Liver (tissue), 10 donors: Measurements from ENCODE around the gene PCDHA1. TPM values are rescaled to one million over a fixed set of nuclear protein-coding genes. Genes with fewer than 3 reads are reported as not detected.
A peak's percentile ranks its signal among the peaks of the same experiment; 100 is the strongest.

Source experiments
- DNase-seq: peaks from one replicate; pipeline ENCODE4 v3.0.0-alpha.2; 2017; ENCODE audit warnings: low spot score
- H3K27ac ChIP-seq, 2 donors: one replicate each; pipeline ENCODE4 v1.7.0; 2013; ENCODE audit warnings: inconsistent platforms in 2 of 2, low read length in 2 of 2, control low read depth in 1 of 2, low read depth in 1 of 2, mild to moderate bottlenecking in 1 of 2
- H3K27me3 ChIP-seq, 4 donors: one replicate each; pipeline versions ENCODE4 v1.6.1 to v1.7.0; 2013; ENCODE audit warnings: low read length in 3 of 4, inconsistent platforms in 1 of 4, mild to moderate bottlenecking in 1 of 4, moderate library complexity in 1 of 4; ENCODE audit not compliant: control insufficient read depth in 4 of 4, insufficient read depth in 4 of 4
- H3K36me3 ChIP-seq, 4 donors: one replicate each; pipeline versions ENCODE4 v1.6.1 to v1.7.0; 2013; ENCODE audit warnings: low read length in 3 of 4, mild to moderate bottlenecking in 3 of 4, low read depth in 1 of 4, moderate library complexity in 1 of 4; ENCODE audit not compliant: control insufficient read depth in 4 of 4, insufficient read depth in 3 of 4
- H3K4me1 ChIP-seq, 4 donors: one replicate each; pipeline versions ENCODE4 v1.6.1 to v1.7.0; 2013; ENCODE audit warnings: low read length in 3 of 4, mild to moderate bottlenecking in 3 of 4, moderate library complexity in 1 of 4; ENCODE audit not compliant: control insufficient read depth in 4 of 4, insufficient read depth in 4 of 4
- H3K4me3 ChIP-seq, 3 donors: one replicate each; pipeline versions ENCODE4 v1.6.1 to v1.7.0; 2013; ENCODE audit warnings: low read length in 3 of 3, control low read depth in 1 of 3, low read depth in 1 of 3, mild to moderate bottlenecking in 1 of 3
- H3K9ac ChIP-seq, 2 donors: one replicate each; pipeline ENCODE4 v1.7.0; 2013; ENCODE audit warnings: low read length in 2 of 2, mild to moderate bottlenecking in 2 of 2, moderate library complexity in 2 of 2, control low read depth in 1 of 2, low read depth in 1 of 2
- H3K9me3 ChIP-seq, 4 donors: one replicate each; pipeline versions ENCODE4 v1.6.1 to v1.7.0; 2013; ENCODE audit warnings: low read length in 3 of 4; ENCODE audit not compliant: control insufficient read depth in 4 of 4
- EGR1 ChIP-seq, 2 donors: IDR thresholded peaks; 2 replicates each; pipeline ENCODE4 v1.6.1; 2016 to 2018; ENCODE audit warnings: antibody characterized with exemption in 2 of 2, low read depth in 2 of 2
- FOXA1 ChIP-seq: IDR thresholded peaks from 2 replicates; pipeline ENCODE4 v1.6.1; 2016; ENCODE audit warnings: antibody characterized with exemption
- FOXA2 ChIP-seq: IDR thresholded peaks from 2 replicates; pipeline ENCODE4 v1.6.1; 2016; ENCODE audit warnings: antibody characterized with exemption
- GABPA ChIP-seq, 2 donors: IDR thresholded peaks in 1 of 2; conservative IDR thresholded peaks in 1 of 2; 2 replicates each; pipeline ENCODE4 v1.6.1; 2016; ENCODE audit warnings: antibody characterized with exemption in 2 of 2, mild to moderate bottlenecking in 1 of 2, moderate library complexity in 1 of 2
- HNF4A ChIP-seq, 2 donors: conservative IDR thresholded peaks; 2 replicates each; pipeline ENCODE4 v1.6.1; 2016; ENCODE audit warnings: antibody characterized with exemption in 2 of 2, mild to moderate bottlenecking in 2 of 2
- HNF4G ChIP-seq: IDR thresholded peaks from 2 replicates; pipeline ENCODE4 v1.6.1; 2016; ENCODE audit warnings: antibody characterized with exemption
- JUND ChIP-seq, 2 donors: IDR thresholded peaks; 2 replicates each; pipeline ENCODE4 v1.6.1; 2016; ENCODE audit warnings: antibody characterized with exemption in 2 of 2
- NR2F2 ChIP-seq: IDR thresholded peaks from 2 replicates; pipeline ENCODE4 v1.6.1; 2016; ENCODE audit warnings: antibody characterized with exemption
- RXRA ChIP-seq, 2 donors: IDR thresholded peaks; 2 replicates each; pipeline ENCODE4 v1.6.1; 2017 to 2018; ENCODE audit warnings: antibody characterized with exemption in 2 of 2, mild to moderate bottlenecking in 1 of 2
- SP1 ChIP-seq: IDR thresholded peaks from 2 replicates; pipeline ENCODE4 v1.6.1; 2018; ENCODE audit warnings: antibody characterized with exemption, mild to moderate bottlenecking
- TAF1 ChIP-seq: conservative IDR thresholded peaks from 2 replicates; pipeline ENCODE4 v1.6.1; 2016; ENCODE audit warnings: antibody characterized with exemption, mild to moderate bottlenecking
- YY1 ChIP-seq: IDR thresholded peaks from 2 replicates; pipeline ENCODE4 v1.6.1; 2016; ENCODE audit warnings: antibody characterized with exemption, mild to moderate bottlenecking
- WGBS: extraction: QIAGEN DNeasy Blood & Tissue Kit; methylation state at CpG from one replicate; pipeline ENCODE4 v1.1.7; 2013; 5-methylcytosine and 5-hydroxymethylcytosine counted together
- polyA plus RNA-seq, 2 donors: library from polyadenylated mRNA; stranded (reverse) in 1 of 2; unstranded in 1 of 2; fragments of 200-250 nt in 1 of 2; fragments of >200 nt in 1 of 2; fragmentation: Nextera tagmentation in 1 of 2; extraction: Ambion mirVana in 1 of 2; gene quantifications; one replicate each; pipeline versions ENCODE4 v1.2.1 to v1.2.3, GENCODE V29; 2013 to 2015
- small RNA-seq: library from RNA; depleted of rRNA; stranded (forward); fragments of <200 nt; gene quantifications from one replicate; pipeline ENCODE3, GENCODE V24; 2014
- total RNA-seq, 2 donors: library from RNA; depleted of rRNA; stranded (reverse); fragments of >200 nt; gene quantifications; one replicate each; pipeline ENCODE4 v1.2.3, GENCODE V29; 2014
- TF ChIP-seq, protein P1 (sequence below): IDR thresholded peaks from 2 replicates; pipeline ENCODE4 v1.6.1; 2016; ENCODE audit warnings: antibody characterized with exemption, mild to moderate bottlenecking
- TF ChIP-seq, protein P2 (sequence below): IDR thresholded peaks from 2 replicates; pipeline ENCODE4 v1.6.1; 2016; ENCODE audit warnings: antibody characterized with exemption
- TF ChIP-seq, protein P3 (sequence below): IDR thresholded peaks from 2 replicates; pipeline ENCODE4 v1.6.1; 2016; ENCODE audit warnings: antibody characterized with exemption
- TF ChIP-seq, protein P4 (sequence below): IDR thresholded peaks from 2 replicates; pipeline ENCODE4 v1.6.1; 2016; ENCODE audit warnings: antibody characterized with exemption
- TF ChIP-seq, protein P5 (sequence below): fragments of 150-350 bp; IDR thresholded peaks from 2 replicates; pipeline ENCODE4 v1.5.1; 2017; ENCODE audit warnings: improper control_type of control experiment, low read depth, low read length; ENCODE audit not compliant: missing input control
- donor health status: healthy.
- donor health status: healthy.
- donor health status: healthy.
- donor health status: healthy.
- donor health status: healthy.

PCDHA1 gene
- total and polyA plus RNA-seq, 4 donors = not detected

DNA sequence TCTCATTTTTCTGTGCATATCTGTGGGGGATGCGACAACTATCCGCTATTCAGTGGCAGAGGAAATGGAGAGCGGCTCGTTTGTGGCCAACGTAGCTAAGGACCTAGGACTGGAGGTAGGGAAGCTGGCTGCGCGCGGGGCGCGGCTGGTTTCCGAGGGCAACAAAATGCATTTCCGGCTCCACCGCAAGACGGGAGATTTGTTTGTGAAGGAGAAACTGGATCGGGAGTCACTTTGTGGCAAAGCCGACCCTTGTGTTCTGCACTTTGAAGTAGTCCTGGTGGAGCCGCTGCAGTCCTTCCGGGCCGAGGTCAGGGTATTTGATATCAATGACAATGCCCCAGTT, 265.6 kb downstream of the PCDHA1 start:
- H3K4me3 ChIP-seq = peak overlapping the region; percentile 59 to 88 (median 76)
- TF ChIP-seq YY1 (no peak), GABPA (IDR thresholded peaks at IDR 0.05 in 1 of 2, conservative IDR thresholded peaks at IDR 0.05 in 1 of 2) (no peak), JUND (IDR thresholded peaks at IDR 0.05) (no peak), TAF1 (no peak), SP1 (no peak), NR2F2 (no peak), HNF4A (conservative IDR thresholded peaks at IDR 0.05) (no peak), HNF4G (no peak), EGR1 (IDR thresholded peaks at IDR 0.05; ENCODE audit: low read depth in 2 of 2) (no peak), RXRA (IDR thresholded peaks at IDR 0.05) (no peak), FOXA1 (no peak), FOXA2 (no peak)
- TF ChIP-seq, protein P1, sequence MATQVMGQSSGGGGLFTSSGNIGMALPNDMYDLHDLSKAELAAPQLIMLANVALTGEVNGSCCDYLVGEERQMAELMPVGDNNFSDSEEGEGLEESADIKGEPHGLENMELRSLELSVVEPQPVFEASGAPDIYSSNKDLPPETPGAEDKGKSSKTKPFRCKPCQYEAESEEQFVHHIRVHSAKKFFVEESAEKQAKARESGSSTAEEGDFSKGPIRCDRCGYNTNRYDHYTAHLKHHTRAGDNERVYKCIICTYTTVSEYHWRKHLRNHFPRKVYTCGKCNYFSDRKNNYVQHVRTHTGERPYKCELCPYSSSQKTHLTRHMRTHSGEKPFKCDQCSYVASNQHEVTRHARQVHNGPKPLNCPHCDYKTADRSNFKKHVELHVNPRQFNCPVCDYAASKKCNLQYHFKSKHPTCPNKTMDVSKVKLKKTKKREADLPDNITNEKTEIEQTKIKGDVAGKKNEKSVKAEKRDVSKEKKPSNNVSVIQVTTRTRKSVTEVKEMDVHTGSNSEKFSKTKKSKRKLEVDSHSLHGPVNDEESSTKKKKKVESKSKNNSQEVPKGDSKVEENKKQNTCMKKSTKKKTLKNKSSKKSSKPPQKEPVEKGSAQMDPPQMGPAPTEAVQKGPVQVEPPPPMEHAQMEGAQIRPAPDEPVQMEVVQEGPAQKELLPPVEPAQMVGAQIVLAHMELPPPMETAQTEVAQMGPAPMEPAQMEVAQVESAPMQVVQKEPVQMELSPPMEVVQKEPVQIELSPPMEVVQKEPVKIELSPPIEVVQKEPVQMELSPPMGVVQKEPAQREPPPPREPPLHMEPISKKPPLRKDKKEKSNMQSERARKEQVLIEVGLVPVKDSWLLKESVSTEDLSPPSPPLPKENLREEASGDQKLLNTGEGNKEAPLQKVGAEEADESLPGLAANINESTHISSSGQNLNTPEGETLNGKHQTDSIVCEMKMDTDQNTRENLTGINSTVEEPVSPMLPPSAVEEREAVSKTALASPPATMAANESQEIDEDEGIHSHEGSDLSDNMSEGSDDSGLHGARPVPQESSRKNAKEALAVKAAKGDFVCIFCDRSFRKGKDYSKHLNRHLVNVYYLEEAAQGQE = no peak
- TF ChIP-seq, protein P2, sequence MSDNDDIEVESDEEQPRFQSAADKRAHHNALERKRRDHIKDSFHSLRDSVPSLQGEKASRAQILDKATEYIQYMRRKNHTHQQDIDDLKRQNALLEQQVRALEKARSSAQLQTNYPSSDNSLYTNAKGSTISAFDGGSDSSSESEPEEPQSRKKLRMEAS = no peak
- TF ChIP-seq, protein P3, sequence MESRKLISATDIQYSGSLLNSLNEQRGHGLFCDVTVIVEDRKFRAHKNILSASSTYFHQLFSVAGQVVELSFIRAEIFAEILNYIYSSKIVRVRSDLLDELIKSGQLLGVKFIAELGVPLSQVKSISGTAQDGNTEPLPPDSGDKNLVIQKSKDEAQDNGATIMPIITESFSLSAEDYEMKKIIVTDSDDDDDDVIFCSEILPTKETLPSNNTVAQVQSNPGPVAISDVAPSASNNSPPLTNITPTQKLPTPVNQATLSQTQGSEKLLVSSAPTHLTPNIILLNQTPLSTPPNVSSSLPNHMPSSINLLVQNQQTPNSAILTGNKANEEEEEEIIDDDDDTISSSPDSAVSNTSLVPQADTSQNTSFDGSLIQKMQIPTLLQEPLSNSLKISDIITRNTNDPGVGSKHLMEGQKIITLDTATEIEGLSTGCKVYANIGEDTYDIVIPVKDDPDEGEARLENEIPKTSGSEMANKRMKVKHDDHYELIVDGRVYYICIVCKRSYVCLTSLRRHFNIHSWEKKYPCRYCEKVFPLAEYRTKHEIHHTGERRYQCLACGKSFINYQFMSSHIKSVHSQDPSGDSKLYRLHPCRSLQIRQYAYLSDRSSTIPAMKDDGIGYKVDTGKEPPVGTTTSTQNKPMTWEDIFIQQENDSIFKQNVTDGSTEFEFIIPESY = no peak
- TF ChIP-seq, protein P4, sequence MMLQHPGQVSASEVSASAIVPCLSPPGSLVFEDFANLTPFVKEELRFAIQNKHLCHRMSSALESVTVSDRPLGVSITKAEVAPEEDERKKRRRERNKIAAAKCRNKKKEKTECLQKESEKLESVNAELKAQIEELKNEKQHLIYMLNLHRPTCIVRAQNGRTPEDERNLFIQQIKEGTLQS = no peak
- TF ChIP-seq, protein P5, sequence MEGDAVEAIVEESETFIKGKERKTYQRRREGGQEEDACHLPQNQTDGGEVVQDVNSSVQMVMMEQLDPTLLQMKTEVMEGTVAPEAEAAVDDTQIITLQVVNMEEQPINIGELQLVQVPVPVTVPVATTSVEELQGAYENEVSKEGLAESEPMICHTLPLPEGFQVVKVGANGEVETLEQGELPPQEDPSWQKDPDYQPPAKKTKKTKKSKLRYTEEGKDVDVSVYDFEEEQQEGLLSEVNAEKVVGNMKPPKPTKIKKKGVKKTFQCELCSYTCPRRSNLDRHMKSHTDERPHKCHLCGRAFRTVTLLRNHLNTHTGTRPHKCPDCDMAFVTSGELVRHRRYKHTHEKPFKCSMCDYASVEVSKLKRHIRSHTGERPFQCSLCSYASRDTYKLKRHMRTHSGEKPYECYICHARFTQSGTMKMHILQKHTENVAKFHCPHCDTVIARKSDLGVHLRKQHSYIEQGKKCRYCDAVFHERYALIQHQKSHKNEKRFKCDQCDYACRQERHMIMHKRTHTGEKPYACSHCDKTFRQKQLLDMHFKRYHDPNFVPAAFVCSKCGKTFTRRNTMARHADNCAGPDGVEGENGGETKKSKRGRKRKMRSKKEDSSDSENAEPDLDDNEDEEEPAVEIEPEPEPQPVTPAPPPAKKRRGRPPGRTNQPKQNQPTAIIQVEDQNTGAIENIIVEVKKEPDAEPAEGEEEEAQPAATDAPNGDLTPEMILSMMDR = no peak
- no peak for DNase-seq
- peaks cover 0 to 14% (median 11%) of the 10 kb centered on the region in 4 donors for H3K4me1 ChIP-seq
- H3K9me3 ChIP-seq = peaks cover 0 to 6% (median 3%) of the 10 kb centered on the region in 4 donors
- 15% methylated on average over 19 of the region's 19 CpGs for WGBS
- no peaks in the 10 kb centered on the region for H3K27me3 ChIP-seq
- H3K27ac ChIP-seq = no peak overlapping the region
- peak overlapping the region in 1 of 2 donors; percentile 51 for H3K9ac ChIP-seq
- no peaks in the 10 kb centered on the region for H3K36me3 ChIP-seq

Small RNAs within 50 kb of the gene (small RNA-seq; reads per million reads assigned to genes)
- not detected for gene AC010223.1

Other genes starting within 250 kb of the PCDHA1 start
- gene EIF4EBP3, start 238.5 kb upstream of the PCDHA1 start, total RNA-seq = 1 to 10 TPM; 1.4 to 1.5 TPM
- gene EIF4EBP3, start 238.5 kb upstream of the PCDHA1 start, polyA plus RNA-seq = 10 to 100 TPM; 14.6 to 55.8 TPM
- gene SRA1, start 228.7 kb upstream of the PCDHA1 start, total RNA-seq = 10 to 100 TPM; 12.9 to 18.7 TPM
- gene SRA1, start 228.7 kb upstream of the PCDHA1 start, polyA plus RNA-seq = 10 to 100 TPM; 20.9 to 41.1 TPM
- 10 to 100 TPM in 1 of 2 donors, 1 to 10 TPM in 1; 4.6 to 29.1 TPM for gene APBB3, start 221.5 kb upstream of the PCDHA1 start, total RNA-seq
- 10 to 100 TPM; 10.1 to 40.5 TPM for gene APBB3, start 221.5 kb upstream of the PCDHA1 start, polyA plus RNA-seq
- 10 to 100 TPM; 17.5 to 31.5 TPM for gene SLC35A4, start 221.3 kb upstream of the PCDHA1 start, total RNA-seq
- 10 to 100 TPM; 21.7 to 37.0 TPM for gene SLC35A4, start 221.3 kb upstream of the PCDHA1 start, polyA plus RNA-seq
- gene CD14, start 153.0 kb upstream of the PCDHA1 start, total RNA-seq = 100 to 1,000 TPM in 1 of 2 donors, 10 to 100 TPM in 1; 61.0 to 297 TPM
- gene CD14, start 153.0 kb upstream of the PCDHA1 start, polyA plus RNA-seq = 100 to 1,000 TPM; 277 to 343 TPM
- gene TMCO6, start 146.7 kb upstream of the PCDHA1 start, total RNA-seq = 10 to 100 TPM; 14.1 to 55.9 TPM
- 10 to 100 TPM; 12.6 to 23.3 TPM for gene TMCO6, start 146.7 kb upstream of the PCDHA1 start, polyA plus RNA-seq
- 10 to 100 TPM; 23.3 to 44.3 TPM for gene NDUFA2, start 138.5 kb upstream of the PCDHA1 start, total RNA-seq
- gene NDUFA2, start 138.5 kb upstream of the PCDHA1 start, polyA plus RNA-seq = 100 to 1,000 TPM in 1 of 2 donors, 10 to 100 TPM in 1; 91.3 to 160 TPM
- gene IK, start 138.3 kb upstream of the PCDHA1 start, total RNA-seq = 10 to 100 TPM; 42.5 to 45.7 TPM
- 10 to 100 TPM; 30.8 to 41.8 TPM for gene IK, start 138.3 kb upstream of the PCDHA1 start, polyA plus RNA-seq
- 10 to 100 TPM; 12.0 to 18.2 TPM for gene WDR55, start 121.2 kb upstream of the PCDHA1 start, total RNA-seq
- 10 to 100 TPM in 1 of 2 donors, 1 to 10 TPM in 1; 10.0 to 11.4 TPM for gene WDR55, start 121.2 kb upstream of the PCDHA1 start, polyA plus RNA-seq
- under 1 TPM; 0.37 to 0.92 TPM for gene DND1, start 112.6 kb upstream of the PCDHA1 start, total RNA-seq
- gene DND1, start 112.6 kb upstream of the PCDHA1 start, polyA plus RNA-seq = under 1 TPM in 1 of 2 donors, not detected in 1; 0.29 TPM
- 10 to 100 TPM; 31.2 to 57.1 TPM for gene HARS1, start 94.8 kb upstream of the PCDHA1 start, total RNA-seq
- gene HARS1, start 94.8 kb upstream of the PCDHA1 start, polyA plus RNA-seq = 10 to 100 TPM; 33.3 to 41.3 TPM
- 10 to 100 TPM; 10.8 to 16.3 TPM for gene HARS2, start 94.7 kb upstream of the PCDHA1 start, total RNA-seq
- gene HARS2, start 94.7 kb upstream of the PCDHA1 start, polyA plus RNA-seq = 10 to 100 TPM in 1 of 2 donors, 1 to 10 TPM in 1; 8.6 to 10.7 TPM
- 10 to 100 TPM; 16.4 to 27.5 TPM for gene ZMAT2, start 85.7 kb upstream of the PCDHA1 start, total RNA-seq
- 10 to 100 TPM; 14.5 to 34.3 TPM for gene ZMAT2, start 85.7 kb upstream of the PCDHA1 start, polyA plus RNA-seq
- gene PCDHA2, start 8.7 kb downstream of the PCDHA1 start, total RNA-seq = not detected
- not detected for gene PCDHA2, start 8.7 kb downstream of the PCDHA1 start, polyA plus RNA-seq
- under 1 TPM in 1 of 2 donors, not detected in 1; 0.05 TPM for gene PCDHA3, start 14.9 kb downstream of the PCDHA1 start, total RNA-seq
- gene PCDHA3, start 14.9 kb downstream of the PCDHA1 start, polyA plus RNA-seq = not detected
- under 1 TPM; 0.08 to 0.09 TPM for gene PCDHA4, start 20.9 kb downstream of the PCDHA1 start, total RNA-seq
- under 1 TPM; 0.01 to 0.06 TPM for gene PCDHA4, start 20.9 kb downstream of the PCDHA1 start, polyA plus RNA-seq
- under 1 TPM in 1 of 2 donors, not detected in 1; under 0.01 TPM for gene PCDHA5, start 35.5 kb downstream of the PCDHA1 start, total RNA-seq
- not detected for gene PCDHA5, start 35.5 kb downstream of the PCDHA1 start, polyA plus RNA-seq
- under 1 TPM in 1 of 2 donors, not detected in 1; 0.08 TPM for gene PCDHA6, start 41.8 kb downstream of the PCDHA1 start, total RNA-seq
- gene PCDHA6, start 41.8 kb downstream of the PCDHA1 start, polyA plus RNA-seq = under 1 TPM in 1 of 2 donors, not detected in 1; 0.02 TPM
- under 1 TPM in 1 of 2 donors, not detected in 1; 0.05 TPM for gene PCDHA7, start 48.1 kb downstream of the PCDHA1 start, total RNA-seq
- under 1 TPM in 1 of 2 donors, not detected in 1; 0.05 TPM for gene PCDHA7, start 48.1 kb downstream of the PCDHA1 start, polyA plus RNA-seq
- gene PCDHA8, start 55.0 kb downstream of the PCDHA1 start, total RNA-seq = under 1 TPM in 1 of 2 donors, not detected in 1; under 0.01 TPM
- not detected for gene PCDHA8, start 55.0 kb downstream of the PCDHA1 start, polyA plus RNA-seq
- under 1 TPM in 1 of 2 donors, not detected in 1; under 0.01 TPM for gene PCDHA9, start 62.2 kb downstream of the PCDHA1 start, total RNA-seq
- not detected for gene PCDHA9, start 62.2 kb downstream of the PCDHA1 start, polyA plus RNA-seq
- under 1 TPM in 1 of 2 donors, not detected in 1; under 0.01 TPM for gene PCDHA10, start 69.8 kb downstream of the PCDHA1 start, total RNA-seq
- under 1 TPM in 1 of 2 donors, not detected in 1; 0.01 TPM for gene PCDHA10, start 69.8 kb downstream of the PCDHA1 start, polyA plus RNA-seq
- under 1 TPM in 1 of 2 donors, not detected in 1; under 0.01 TPM for gene PCDHA11, start 82.8 kb downstream of the PCDHA1 start, total RNA-seq
- gene PCDHA11, start 82.8 kb downstream of the PCDHA1 start, polyA plus RNA-seq = under 1 TPM; 0.05 to 0.19 TPM
- under 1 TPM in 1 of 2 donors, not detected in 1; 0.08 TPM for gene PCDHA12, start 89.2 kb downstream of the PCDHA1 start, total RNA-seq
- gene PCDHA12, start 89.2 kb downstream of the PCDHA1 start, polyA plus RNA-seq = under 1 TPM in 1 of 2 donors, not detected in 1; 0.01 TPM
- gene PCDHA13, start 96.0 kb downstream of the PCDHA1 start, total RNA-seq = under 1 TPM in 1 of 2 donors, not detected in 1; 0.17 TPM
- under 1 TPM; 0.03 to 0.07 TPM for gene PCDHA13, start 96.0 kb downstream of the PCDHA1 start, polyA plus RNA-seq
- under 1 TPM; under 0.01 to 0.25 TPM for gene PCDHAC1, start 140.2 kb downstream of the PCDHA1 start, total RNA-seq
- under 1 TPM in 1 of 2 donors, not detected in 1; 0.13 TPM for gene PCDHAC1, start 140.2 kb downstream of the PCDHA1 start, polyA plus RNA-seq
- gene PCDHAC2, start 180.3 kb downstream of the PCDHA1 start, total RNA-seq = 1 to 10 TPM in 1 of 2 donors, under 1 TPM in 1; 0.93 to 1.8 TPM
- gene PCDHAC2, start 180.3 kb downstream of the PCDHA1 start, polyA plus RNA-seq = under 1 TPM; 0.50 to 0.63 TPM